Measurements from ENCODE around the gene FCHSD2. TPM values are rescaled to one million over a fixed set of nuclear protein-coding genes. Genes with fewer than 3 reads are reported as not detected.

The FCHSD2 gene
- total RNA-seq, 1 donor = 34.0 TPM

DNA sequence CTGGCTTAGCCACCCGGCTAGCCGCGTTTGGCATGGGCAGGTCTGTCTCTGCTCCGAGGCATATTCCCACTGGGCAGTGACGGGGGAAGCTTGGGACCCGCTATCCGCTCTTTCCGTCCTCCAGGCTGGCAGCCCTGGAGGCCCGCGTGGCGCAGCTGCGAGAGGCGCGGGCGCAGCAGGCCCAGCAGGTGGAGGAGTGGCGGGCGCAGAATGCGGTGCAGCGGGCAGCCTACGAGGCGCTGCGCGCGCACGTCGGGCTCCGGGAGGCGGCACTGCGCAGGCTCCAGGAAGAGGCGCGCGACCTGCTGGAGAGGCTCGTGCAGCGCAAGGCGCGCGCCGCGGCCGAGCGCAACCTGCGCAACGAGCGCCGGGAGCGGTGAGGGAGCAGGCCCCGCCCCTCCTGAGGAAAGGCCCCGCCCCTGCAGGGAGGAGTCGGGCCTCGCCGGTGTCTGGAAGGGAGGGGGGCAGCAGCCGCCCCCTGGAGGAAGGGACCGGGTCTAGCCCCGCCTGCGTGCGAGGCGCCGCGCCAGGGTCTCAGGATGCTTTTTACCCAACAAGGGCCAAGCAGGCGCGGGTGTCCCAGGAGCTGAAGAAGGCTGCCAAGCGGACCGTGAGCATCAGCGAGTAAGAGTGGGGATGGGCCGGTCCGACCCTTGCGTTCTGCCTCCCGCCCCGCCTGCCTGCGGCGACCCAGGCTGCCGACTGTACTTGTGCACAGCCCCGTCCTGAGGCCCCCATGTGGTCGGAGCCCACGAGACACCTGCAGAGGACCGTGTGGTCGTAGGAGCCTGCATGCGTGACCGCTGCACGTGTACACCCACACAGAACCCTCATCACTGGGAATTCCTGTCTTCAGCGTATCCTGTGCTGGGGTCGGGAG lies 320.0 kb downstream of the FCHSD2 start:
- H3K27ac ChIP-seq (ENCODE audit: low read depth, low read length) = no peak overlapping the region
- DNase-seq (ENCODE audit: insufficient read length, low spot score, missing footprints) = peak; percentile 99

DNA sequence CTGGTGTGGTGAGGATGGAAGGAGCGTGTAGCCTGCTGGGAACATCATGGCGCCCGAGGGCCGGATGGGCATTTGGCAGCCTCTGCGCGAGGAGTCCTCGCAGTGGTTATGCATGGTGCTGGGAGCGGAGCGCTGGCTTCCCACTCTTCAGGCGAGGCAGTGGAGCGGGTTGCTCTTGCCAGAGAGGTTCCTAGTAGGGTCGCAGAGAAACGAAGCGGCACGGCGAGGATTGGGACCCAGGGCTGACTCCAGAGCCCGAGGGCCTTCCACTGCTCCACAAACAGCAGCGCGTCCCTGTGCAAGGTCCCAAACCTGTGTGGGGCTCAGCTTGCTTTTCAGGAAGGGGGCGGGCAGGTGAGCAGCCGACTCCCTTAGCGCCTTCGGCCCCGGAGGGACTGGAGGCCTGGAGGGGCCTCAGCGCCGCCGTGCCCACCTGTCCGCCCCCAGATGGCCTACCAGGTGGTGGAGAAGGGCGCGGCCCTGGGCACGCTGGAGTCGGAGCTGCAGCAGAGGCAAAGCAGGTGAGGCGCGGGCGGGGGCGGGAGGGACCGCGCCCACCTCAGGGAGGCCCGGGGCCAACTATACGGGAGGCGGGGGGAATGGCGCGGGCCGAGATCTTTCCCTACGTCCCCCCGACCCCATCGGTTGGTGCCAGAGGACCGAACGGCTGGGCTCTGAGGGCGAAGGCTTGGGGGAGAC lies 320.7 kb downstream of the FCHSD2 start:
- Histone ChIP-seq H3K4me1 (ENCODE audit: insufficient read depth, low read length) (peaks cover 13% of the 10 kb centered on the region), H3K9me3 (ENCODE audit: low read depth, low read length) (no peaks in the 10 kb centered on the region), H3K4me3 (ENCODE audit: insufficient read depth, low read length) (peak overlapping the region; percentile 77), H3K79me2 (ENCODE audit: insufficient read depth, low read length) (peaks cover 1% of the 10 kb centered on the region), H4K20me1 (ENCODE audit: insufficient read depth, low read length) (peaks cover 6% of the 10 kb centered on the region), H3K36me3 (ENCODE audit: insufficient read depth, low read length) (peaks cover 11% of the 10 kb centered on the region), H3K27ac (ENCODE audit: low read depth, low read length) (no peak overlapping the region), H2AFZ (ENCODE audit: low read length) (peak overlapping the region; percentile 70), H3K4me2 (ENCODE audit: insufficient read depth, low read length) (peak overlapping the region; percentile 97), H3K27me3 (ENCODE audit: insufficient read depth, low read length) (no peaks in the 10 kb centered on the region)
- TF ChIP-seq, protein P1, sequence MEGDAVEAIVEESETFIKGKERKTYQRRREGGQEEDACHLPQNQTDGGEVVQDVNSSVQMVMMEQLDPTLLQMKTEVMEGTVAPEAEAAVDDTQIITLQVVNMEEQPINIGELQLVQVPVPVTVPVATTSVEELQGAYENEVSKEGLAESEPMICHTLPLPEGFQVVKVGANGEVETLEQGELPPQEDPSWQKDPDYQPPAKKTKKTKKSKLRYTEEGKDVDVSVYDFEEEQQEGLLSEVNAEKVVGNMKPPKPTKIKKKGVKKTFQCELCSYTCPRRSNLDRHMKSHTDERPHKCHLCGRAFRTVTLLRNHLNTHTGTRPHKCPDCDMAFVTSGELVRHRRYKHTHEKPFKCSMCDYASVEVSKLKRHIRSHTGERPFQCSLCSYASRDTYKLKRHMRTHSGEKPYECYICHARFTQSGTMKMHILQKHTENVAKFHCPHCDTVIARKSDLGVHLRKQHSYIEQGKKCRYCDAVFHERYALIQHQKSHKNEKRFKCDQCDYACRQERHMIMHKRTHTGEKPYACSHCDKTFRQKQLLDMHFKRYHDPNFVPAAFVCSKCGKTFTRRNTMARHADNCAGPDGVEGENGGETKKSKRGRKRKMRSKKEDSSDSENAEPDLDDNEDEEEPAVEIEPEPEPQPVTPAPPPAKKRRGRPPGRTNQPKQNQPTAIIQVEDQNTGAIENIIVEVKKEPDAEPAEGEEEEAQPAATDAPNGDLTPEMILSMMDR (IDR thresholded peaks at IDR 0.05; ENCODE audit: extremely low read depth, low read depth, low read length) = no peak
- no peak for DNase-seq (ENCODE audit: insufficient read length, low spot score, missing footprints)

More for the DNA sequence above, 320.0 kb downstream of the FCHSD2 start:
- Histone ChIP-seq H3K4me1 (ENCODE audit: insufficient read depth, low read length) (peaks cover 13% of the 10 kb centered on the region), H3K79me2 (ENCODE audit: insufficient read depth, low read length) (no peaks in the 10 kb centered on the region), H3K4me2 (ENCODE audit: insufficient read depth, low read length) (peak overlapping the region; percentile 97), H3K36me3 (ENCODE audit: insufficient read depth, low read length) (peaks cover 11% of the 10 kb centered on the region), H3K9me3 (ENCODE audit: low read depth, low read length) (no peaks in the 10 kb centered on the region), H4K20me1 (ENCODE audit: insufficient read depth, low read length) (peaks cover 6% of the 10 kb centered on the region), H2AFZ (ENCODE audit: low read length) (peak overlapping the region; percentile 70), H3K27me3 (ENCODE audit: insufficient read depth, low read length) (no peaks in the 10 kb centered on the region), H3K4me3 (ENCODE audit: insufficient read depth, low read length) (peak overlapping the region; percentile 77)
- TF ChIP-seq, protein P1 (IDR thresholded peaks at IDR 0.05; ENCODE audit: extremely low read depth, low read depth, low read length) = no peak

DNA sequence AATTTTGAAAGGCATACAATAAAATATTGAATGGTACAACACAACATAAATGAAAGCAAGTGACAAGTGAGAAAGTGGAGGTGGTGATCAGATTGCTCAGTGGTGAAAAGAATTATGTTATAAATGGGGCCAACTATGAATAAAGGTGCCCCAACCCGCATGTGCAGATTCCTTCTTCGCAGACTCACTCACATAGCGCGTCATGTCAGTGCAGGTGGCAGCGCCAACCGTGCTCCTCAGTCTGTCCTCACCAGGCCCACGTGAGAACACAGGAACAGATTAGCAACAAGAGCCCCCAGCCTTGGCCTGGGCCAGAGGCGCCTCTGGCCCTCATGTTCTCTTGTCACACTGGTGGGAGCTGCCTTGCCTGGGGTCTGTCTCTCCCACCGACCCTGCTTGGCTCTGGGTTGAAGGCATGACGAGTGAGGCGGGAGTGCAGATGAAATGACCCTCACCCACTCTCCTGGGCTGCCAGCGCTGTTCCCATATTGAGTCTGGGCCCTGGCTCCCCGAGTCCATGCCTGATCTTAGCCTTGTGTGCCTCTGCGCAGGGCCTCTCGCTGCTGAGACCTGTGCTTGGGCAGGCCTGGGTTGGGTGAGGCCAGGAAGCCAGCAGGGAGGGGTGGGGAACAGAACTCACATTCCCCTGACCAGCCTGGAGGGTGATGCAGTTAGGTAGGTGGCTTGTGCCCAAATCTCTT lies 321.5 kb downstream of the FCHSD2 start:
- Histone ChIP-seq H2AFZ (ENCODE audit: low read length) (no peak overlapping the region), H3K4me1 (ENCODE audit: insufficient read depth, low read length) (peaks cover 16% of the 10 kb centered on the region), H3K4me2 (ENCODE audit: insufficient read depth, low read length) (no peak overlapping the region), H3K27me3 (ENCODE audit: insufficient read depth, low read length) (no peaks in the 10 kb centered on the region), H4K20me1 (ENCODE audit: insufficient read depth, low read length) (peaks cover 6% of the 10 kb centered on the region), H3K9me3 (ENCODE audit: low read depth, low read length) (no peaks in the 10 kb centered on the region), H3K79me2 (ENCODE audit: insufficient read depth, low read length) (peaks cover 3% of the 10 kb centered on the region), H3K4me3 (ENCODE audit: insufficient read depth, low read length) (no peak overlapping the region), H3K36me3 (ENCODE audit: insufficient read depth, low read length) (peaks cover 8% of the 10 kb centered on the region), H3K27ac (ENCODE audit: low read depth, low read length) (no peak overlapping the region)
- DNase-seq (ENCODE audit: insufficient read length, low spot score, missing footprints) = no peak
- TF ChIP-seq, protein P1 (IDR thresholded peaks at IDR 0.05; ENCODE audit: extremely low read depth, low read depth, low read length) = no peak
